Panc1 (cell line): Measurements from ENCODE around the gene LGI4.

Experiments
- CTCF ChIP-seq: fragments of 450-650 bp; IDR thresholded peaks from 2 replicates; pipeline ENCODE4 v1.5.1; 2017; ENCODE audit warnings: mild to moderate bottlenecking
- POLR2AphosphoS5 ChIP-seq: IDR thresholded peaks from 2 replicates; pipeline ENCODE4 v1.6.1; 2012; ENCODE audit warnings: mild to moderate bottlenecking, low read depth, low read length, moderate library complexity
- REST ChIP-seq, 2 experiments: IDR thresholded peaks; 2 replicates each; pipeline ENCODE4 v1.6.1; 2011 to 2012; ENCODE audit warnings: low read depth in 2 of 2, control low read depth in 1 of 2, low read length in 1 of 2, mild to moderate bottlenecking in 1 of 2, moderate library complexity in 1 of 2; ENCODE audit not compliant: insufficient read depth in 1 of 2
- SIN3A ChIP-seq: IDR thresholded peaks from 2 replicates; pipeline ENCODE4 v1.6.1; 2012; ENCODE audit warnings: low read depth, mild to moderate bottlenecking, low read length, moderate library complexity, borderline replicate concordance; ENCODE audit not compliant: insufficient read depth

- no peak for TF ChIP-seq POLR2AphosphoS5
- no peak for TF ChIP-seq CTCF
- no peak for TF ChIP-seq SIN3A
- TF ChIP-seq REST (IDR thresholded peaks at IDR 0.05; ENCODE audit: insufficient read depth in 1 of 2, low read depth in 2 of 2, low read length in 1 of 2), result no peak
Measured at GRCh38 chr19:35086455-35086854, 48.4 kb downstream of the LGI4 start.
